Spleen (tissue), 11 donors: ENCODE data around the gene INTS15. TPM values are rescaled to one million over a fixed set of nuclear protein-coding genes. Genes with fewer than 3 reads are reported as not detected.
A peak's percentile ranks its signal among the peaks of the same experiment; 100 is the strongest.

Experiments
- DNase-seq: peaks from one replicate; pipeline ENCODE4 v3.0.0-alpha.2; 2020
- H3K27ac ChIP-seq, 8 donors: fragments of 200-600 bp; sonication (generic) in 7 of 8; 1 replicate in 4 of 8; 2 replicates in 4 of 8; pipeline versions ENCODE4 v1.5.0 to v1.8.0; 2016 to 2021; ENCODE audit warnings: inconsistent platforms in 4 of 8, mild to moderate bottlenecking in 4 of 8, moderate library complexity in 1 of 8
- H3K27me3 ChIP-seq, 7 donors: fragments of 200-600 bp; sonication (generic) in 6 of 7; replicated peaks in 1 of 7; 1 replicate in 4 of 7; 2 replicates in 3 of 7; pipeline versions ENCODE4 v1.5.0 to v1.8.0; 2016 to 2021; ENCODE audit warnings: inconsistent platforms in 3 of 7, mild to moderate bottlenecking in 1 of 7
- H3K36me3 ChIP-seq, 6 donors: fragments of 200-600 bp; sonication (generic) in 5 of 6; 1 replicate in 4 of 6; 2 replicates in 2 of 6; pipeline versions ENCODE4 v1.5.0 to v1.8.0; 2016 to 2021; ENCODE audit warnings: inconsistent platforms in 2 of 6
- H3K4me1 ChIP-seq, 6 donors: fragments of 200-600 bp; sonication (generic) in 5 of 6; 1 replicate in 3 of 6; 2 replicates in 3 of 6; pipeline versions ENCODE4 v1.5.0 to v1.8.0; 2016 to 2021; ENCODE audit warnings: inconsistent platforms in 3 of 6
- H3K4me3 ChIP-seq, 8 donors: fragments of 200-600 bp; sonication (generic) in 7 of 8; 1 replicate in 4 of 8; 2 replicates in 4 of 8; pipeline versions ENCODE4 v1.5.0 to v1.8.0; 2016 to 2021; ENCODE audit warnings: inconsistent platforms in 4 of 8, mild to moderate bottlenecking in 4 of 8, moderate library complexity in 2 of 8
- H3K9me3 ChIP-seq, 8 donors: fragments of 200-600 bp; sonication (generic) in 7 of 8; 1 replicate in 4 of 8; 2 replicates in 4 of 8; pipeline versions ENCODE4 v1.5.0 to v1.8.0; 2016 to 2021; ENCODE audit warnings: inconsistent platforms in 4 of 8
- CTCF ChIP-seq, 11 experiments: fragments of 200-600 bp in 7 of 11; fragments of 450-650 bp in 4 of 11; sonication (generic) in 4 of 11; IDR thresholded peaks in 8 of 11; conservative IDR thresholded peaks in 3 of 11; 1 replicate in 7 of 11; 2 replicates in 4 of 11; pipeline versions ENCODE4 v1.4.0 to v1.8.0; 2016 to 2021; ENCODE audit warnings: antibody characterized with exemption in 11 of 11, inconsistent platforms in 4 of 11, mild to moderate bottlenecking in 1 of 11
- POLR2A ChIP-seq, 3 donors: fragments of 450-650 bp; IDR thresholded peaks; one replicate each; pipeline ENCODE4 v1.5.1; 2017; ENCODE audit warnings: antibody characterized with exemption in 3 of 3, mild to moderate bottlenecking in 1 of 3
- POLR2AphosphoS5 ChIP-seq, 3 donors: sonication (generic); formaldehyde crosslinking; IDR thresholded peaks; one replicate each; pipeline ENCODE4 v1.5.1; 2017; ENCODE audit warnings: antibody characterized with exemption in 3 of 3
- WGBS, 5 donors: extraction: QIAGEN DNeasy Blood & Tissue Kit in 3 of 5; methylation state at CpG; one replicate each; pipeline versions ENCODE4 v1.1.5 to v1.1.7; 2013 to 2018; 5-methylcytosine and 5-hydroxymethylcytosine counted together
- intact Hi-C: fragments of 100-400 bp; cut with DNase I; formaldehyde crosslinking; loops from one replicate; pipeline ENCODE4 v1.15.0; 2023; ENCODE audit warnings: low total_unique reads
- polyA plus RNA-seq, 3 donors: library from polyadenylated mRNA; stranded (reverse); fragments of 200-250 nt; gene quantifications; one replicate each; pipeline ENCODE4 v1.2.1, GENCODE V29; 2013
- total RNA-seq, 7 donors: library from RNA; depleted of rRNA in 3 of 7; stranded (reverse); fragments of >200 nt in 3 of 7; fragmentation: NEBNext Ultra II Directional in 4 of 7; extraction: Animal tissue kit (Norgen Biotek cat#: 25700) in 4 of 7; gene quantifications; one replicate each; pipeline versions ENCODE4 v1.1.0 to v1.2.1, GENCODE V29; 2016 to 2021
- donor health status: healthy with polysubstance abuse.
- donor health status: DM: no; HTN: no; CAD: no; lungs with moderate emphysema.
- donor health status: DM: no; HTN: no; CAD: no.
- donor health status: Bipolar disorder and iron deficiency.
- donor health status: healthy.
- donor health status: DM: no; HTN: no; CAD: no.
- donor health status: DM: yes; HTN: yes; CAD: no.

INTS15 gene
- total and polyA plus RNA-seq, 10 donors = 14.3 to 43.9 (median 33.6) TPM

GRCh38 chr7:6619961-6620360 is 30.1 kb downstream of the INTS15 start:
- Histone ChIP-seq H3K9me3 (no peaks in the 10 kb centered on the region), H3K4me1 (peaks cover 6 to 66% (median 49%) of the 10 kb centered on the region in 6 donors), H3K27me3 (peaks cover 0 to 19% (median 0%) of the 10 kb centered on the region in 7 donors), H3K36me3 (peaks cover 0 to 23% (median 3%) of the 10 kb centered on the region in 6 donors), H3K27ac (peak overlapping the region in 1 of 8 donors; percentile 53), H3K4me3 (no peak overlapping the region)
- no peak for TF ChIP-seq POLR2A (IDR thresholded peaks at IDR 0.05)
- no peak for TF ChIP-seq CTCF (IDR thresholded peaks at IDR 0.05 in 8 of 11, conservative IDR thresholded peaks at IDR 0.05 in 3 of 11)
- no peak for TF ChIP-seq POLR2AphosphoS5 (IDR thresholded peaks at IDR 0.05)
- 53 to 72% (median 68%) methylated on average over 3 of the region's 3 CpGs for WGBS, 5 donors
- DNase-seq = no peak
- intact Hi-C loops = no loop called here

- 65 to 83% (median 76%) methylated on average over 14 to 20 of the region's 20 CpGs for WGBS, 5 donors
- no peak for TF ChIP-seq POLR2A (IDR thresholded peaks at IDR 0.05)
- peak in 1 of 3 donors; percentile 21 for TF ChIP-seq POLR2AphosphoS5 (IDR thresholded peaks at IDR 0.05)
- no peak for DNase-seq
- Histone ChIP-seq H3K9me3 (no peaks in the 10 kb centered on the region), H3K27me3 (peaks cover 0 to 7% (median 0%) of the 10 kb centered on the region in 7 donors), H3K36me3 (peaks cover 0 to 23% (median 3%) of the 10 kb centered on the region in 6 donors), H3K27ac (peak overlapping the region in 4 of 8 donors; percentile 27 to 53 (median 45)), H3K4me3 (peak overlapping the region in 1 of 8 donors; percentile 27), H3K4me1 (peaks cover 3 to 60% (median 39%) of the 10 kb centered on the region in 6 donors)
- intact Hi-C loops = no loop called here
These were observed 31.6 kb downstream of the INTS15 start for GRCh38 chr7:6621195-6622133.

- Histone ChIP-seq H3K27ac (peak overlapping the region in 1 of 8 donors; percentile 53), H3K36me3 (peaks cover 0 to 23% (median 3%) of the 10 kb centered on the region in 6 donors), H3K9me3 (no peaks in the 10 kb centered on the region), H3K4me1 (peaks cover 3 to 52% (median 38%) of the 10 kb centered on the region in 6 donors), H3K27me3 (no peaks in the 10 kb centered on the region), H3K4me3 (no peak overlapping the region)
- WGBS, 5 donors = 80 to 98% (median 97%) methylated on average over 1 to 67 of the region's 67 CpGs
- intact Hi-C loops = no loop called here
- no peak for DNase-seq
- TF ChIP-seq CTCF (IDR thresholded peaks at IDR 0.05 in 8 of 11, conservative IDR thresholded peaks at IDR 0.05 in 3 of 11) (no peak), POLR2AphosphoS5 (IDR thresholded peaks at IDR 0.05) (no peak), POLR2A (IDR thresholded peaks at IDR 0.05) (no peak)
These were observed 32.4 kb downstream of the INTS15 start for GRCh38 chr7:6622134-6622710.

- peak overlapping the region in 1 of 8 donors; percentile 7 for H3K4me3 ChIP-seq
- H3K27me3 ChIP-seq = no peaks in the 10 kb centered on the region
- H3K27ac ChIP-seq = peak overlapping the region in 4 of 8 donors; percentile 44 to 83 (median 66)
- no peak for DNase-seq
- peaks cover 0 to 23% (median 3%) of the 10 kb centered on the region in 6 donors for H3K36me3 ChIP-seq
- H3K9me3 ChIP-seq = no peaks in the 10 kb centered on the region
- TF ChIP-seq POLR2AphosphoS5 (IDR thresholded peaks at IDR 0.05) (peak in 2 of 3 donors; percentile 9 to 41), CTCF (IDR thresholded peaks at IDR 0.05 in 8 of 11, conservative IDR thresholded peaks at IDR 0.05 in 3 of 11) (no peak)
- intact Hi-C loops = no loop called here
- 58 to 65% (median 64%) methylated on average over 12 to 15 of the region's 15 CpGs for WGBS, 5 donors
- peaks cover 3 to 50% (median 38%) of the 10 kb centered on the region in 6 donors for H3K4me1 ChIP-seq
These were observed 33.9 kb downstream of the INTS15 start for GRCh38 chr7:6623589-6624245.
